NCI-H510A (cell line): ENCODE results near the gene RAB2B.

Experiments used
- DNase-seq: peaks from one replicate; lab custom pipeline; 2025; lab: John Stamatoyannopoulos, UW

RAB2B gene

DNA sequence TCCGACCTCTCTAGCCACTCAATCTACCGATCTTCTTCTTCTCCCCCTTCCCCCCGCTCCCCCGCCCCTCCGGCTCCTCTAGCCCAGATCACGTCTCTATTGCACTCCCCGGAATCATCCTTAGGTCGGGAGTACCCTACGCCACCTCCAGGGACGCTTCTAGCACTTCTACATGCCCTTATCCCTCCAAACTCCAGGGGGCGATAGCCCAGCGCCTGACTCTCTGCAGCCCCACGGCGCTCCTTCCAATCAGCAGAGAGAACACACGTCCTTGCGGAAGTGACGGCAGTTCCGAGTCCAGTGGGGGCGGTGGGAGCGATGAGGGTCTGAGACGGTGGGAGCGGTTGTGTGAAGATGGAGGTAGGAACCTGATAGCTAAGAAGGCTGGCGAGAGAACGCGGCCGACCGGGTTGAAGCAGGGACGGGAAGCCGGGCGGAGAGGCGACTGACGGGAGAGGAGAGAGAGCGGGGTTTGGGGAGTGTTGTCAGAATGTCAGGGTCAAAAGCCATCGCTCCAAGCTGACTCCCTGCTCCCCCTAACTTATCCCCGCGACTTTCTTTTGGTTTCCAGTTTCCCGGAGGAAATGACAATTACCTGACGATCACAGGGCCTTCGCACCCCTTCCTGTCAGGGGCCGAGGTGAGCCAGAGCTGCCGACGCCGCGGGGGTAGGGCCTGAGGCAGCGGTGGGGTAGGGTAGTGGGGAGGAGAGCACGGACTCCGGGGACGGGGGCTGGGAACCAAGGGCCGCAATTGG lies at the start of gene RAB2B, which contains the start of gene TOX4:
Gene RAB2B, minus strand, starts transcription at position 35 of the 757 bp plus-strand sequence. CDS start 87 bp downstream, outside the sequence.
Gene TOX4, plus strand, starts transcription at position 271 of the 757 bp plus-strand sequence. Its CDS starts 84 bp downstream, at position 355.
- peak; percentile 97 for DNase-seq

DNA sequence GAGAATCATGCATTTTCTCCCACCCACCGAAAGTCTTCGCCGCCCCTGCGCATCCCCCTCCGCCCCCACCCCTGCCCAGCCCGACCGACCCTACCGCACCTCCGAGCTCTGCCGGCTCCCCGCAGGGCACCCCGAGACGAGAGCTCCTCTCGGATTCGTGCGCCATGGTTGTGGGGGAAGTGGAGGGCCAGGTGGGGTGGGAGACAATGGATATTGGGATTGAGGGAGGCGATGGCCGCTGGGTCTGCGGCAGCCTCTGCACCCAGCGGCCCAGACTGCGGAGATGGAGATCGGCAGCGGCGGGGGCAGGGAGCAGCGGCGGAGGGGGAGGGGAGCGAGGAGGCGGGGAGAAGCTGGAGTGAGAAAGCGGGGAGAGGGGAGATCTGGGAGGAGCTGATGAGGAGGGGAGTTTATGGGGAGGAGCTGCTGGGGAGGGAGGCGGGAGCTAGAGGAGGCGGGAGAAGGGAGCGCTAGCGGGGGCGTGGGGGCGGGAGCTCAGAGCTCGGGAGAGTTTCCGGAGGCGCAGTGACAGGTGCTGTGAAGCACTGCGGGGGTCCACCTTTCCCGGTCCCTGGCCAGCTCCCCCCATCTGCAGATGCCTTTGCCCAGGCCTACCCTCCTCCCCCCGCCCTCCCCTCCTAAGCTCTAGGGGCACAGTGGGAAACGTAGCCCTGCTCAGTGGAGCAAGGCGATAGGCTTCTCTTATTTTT lies 49.4 kb upstream of the RAB2B start, which contains the start of gene SALL2:
Gene SALL2, minus strand, starts transcription at position 385 of the 710 bp plus-strand sequence. Its CDS starts 219 bp downstream, at position 166.
- DNase-seq, result peak; percentile 92

DNA sequence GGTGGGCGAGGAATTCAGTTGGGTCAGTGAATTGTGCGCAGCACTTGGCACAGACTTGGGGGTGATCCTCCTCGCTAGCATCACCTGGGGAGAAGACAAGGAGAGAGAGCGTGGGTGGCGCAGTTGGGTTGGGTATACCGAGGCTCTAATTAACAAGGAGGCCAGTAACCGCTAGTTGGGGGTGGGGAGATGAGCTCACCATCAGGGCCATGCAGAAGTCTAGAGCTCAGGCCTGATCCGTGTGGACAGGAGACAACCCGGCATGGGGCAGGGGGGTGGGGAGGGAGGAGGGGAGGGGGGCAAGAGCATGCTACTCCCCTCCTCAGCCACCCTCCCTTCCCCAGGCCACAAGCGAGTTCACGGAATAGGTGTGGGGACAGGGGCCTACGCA lies 48.8 kb upstream of the RAB2B start:
- no peak for DNase-seq

- DNase-seq, result no peak
Measured at GRCh38 chr14:21524575-21525490, 48.1 kb upstream of the RAB2B start.

GRCh38 chr14:21523203-21523602 lies 46.4 kb upstream of the RAB2B start:
- DNase-seq, result no peak

- no peak for DNase-seq
Measured at GRCh38 chr14:21521501-21521900, 44.7 kb upstream of the RAB2B start.

GRCh38 chr14:21520767-21521166 lies 44.0 kb upstream of the RAB2B start:
- no peak for DNase-seq

DNA sequence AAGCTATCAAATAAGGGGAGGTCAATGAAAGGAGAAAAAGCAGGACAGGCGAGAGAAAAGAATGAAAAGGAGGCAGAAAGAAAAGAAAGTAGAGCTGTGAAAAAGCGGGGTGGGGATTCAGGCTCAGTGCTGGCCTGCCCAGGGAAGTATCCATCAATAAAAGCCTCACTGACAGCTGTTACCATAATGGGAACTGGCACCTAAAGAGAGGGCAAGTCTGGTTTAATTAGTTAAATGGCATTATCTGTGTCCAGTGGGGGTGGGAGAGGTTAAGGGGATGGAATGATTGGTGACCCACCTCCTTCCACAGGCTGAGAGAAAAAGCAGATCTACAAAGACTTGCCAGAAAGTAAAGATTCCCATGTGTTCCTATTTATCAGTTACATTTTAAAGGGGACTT lies 42.0 kb upstream of the RAB2B start:
- DNase-seq, result no peak

GRCh38 chr14:21514341-21514740 lies 37.6 kb upstream of the RAB2B start:
- DNase-seq, result no peak

DNA sequence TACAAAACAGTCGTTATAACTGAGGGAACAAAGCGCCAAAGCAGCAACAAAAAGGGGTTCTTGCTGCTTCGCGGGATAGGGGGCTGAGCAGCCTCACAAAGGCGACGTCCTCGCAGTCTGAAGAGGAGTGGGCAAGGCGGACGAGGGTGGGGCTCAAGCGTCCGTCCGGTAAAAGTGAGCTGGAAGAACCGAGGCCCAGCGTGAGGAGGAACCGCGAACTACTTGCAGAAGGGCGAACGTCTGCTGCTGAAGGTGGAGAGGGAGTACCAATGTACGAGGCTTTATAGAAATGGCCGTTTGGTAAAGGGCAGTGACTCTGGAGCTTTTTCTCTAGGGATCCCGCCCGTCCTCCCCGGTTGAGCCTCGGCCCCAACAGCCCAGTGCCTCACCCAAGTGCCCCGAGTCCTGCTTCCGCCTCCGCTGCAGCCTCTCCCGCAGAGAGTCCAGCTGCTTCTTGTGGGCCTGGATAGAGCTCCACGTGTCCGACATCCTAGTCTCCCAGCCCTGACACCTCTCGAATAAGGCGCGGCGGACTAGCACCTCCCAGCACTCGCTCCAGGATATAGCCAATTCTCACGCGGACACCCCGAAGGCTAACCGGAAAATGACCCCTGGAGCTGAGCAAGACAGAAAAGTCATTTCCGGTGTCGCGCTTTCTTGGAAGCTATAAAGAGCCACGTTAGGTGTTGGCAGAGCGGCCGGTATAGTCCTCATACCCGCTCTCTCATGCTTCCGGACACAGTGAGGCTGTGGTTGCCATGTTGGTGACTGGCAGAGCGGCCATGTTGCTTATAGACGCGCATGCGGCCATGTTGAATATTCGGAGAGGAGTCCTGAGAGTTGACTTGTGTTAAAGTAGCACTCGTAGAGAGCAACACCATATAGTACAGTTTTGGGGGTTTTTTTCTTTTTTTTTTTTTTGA lies 34.2 kb upstream of the RAB2B start, which contains the start of gene METTL3:
Gene METTL3, minus strand, starts transcription at position 606 of the 923 bp plus-strand sequence. Its CDS starts 117 bp downstream, at position 489.
- peak; percentile 96 for DNase-seq

- DNase-seq, result no peak
Measured at GRCh38 chr14:21509432-21510143, 32.8 kb upstream of the RAB2B start.

- no peak for DNase-seq
Measured at GRCh38 chr14:21506557-21506956, 29.8 kb upstream of the RAB2B start.

DNA sequence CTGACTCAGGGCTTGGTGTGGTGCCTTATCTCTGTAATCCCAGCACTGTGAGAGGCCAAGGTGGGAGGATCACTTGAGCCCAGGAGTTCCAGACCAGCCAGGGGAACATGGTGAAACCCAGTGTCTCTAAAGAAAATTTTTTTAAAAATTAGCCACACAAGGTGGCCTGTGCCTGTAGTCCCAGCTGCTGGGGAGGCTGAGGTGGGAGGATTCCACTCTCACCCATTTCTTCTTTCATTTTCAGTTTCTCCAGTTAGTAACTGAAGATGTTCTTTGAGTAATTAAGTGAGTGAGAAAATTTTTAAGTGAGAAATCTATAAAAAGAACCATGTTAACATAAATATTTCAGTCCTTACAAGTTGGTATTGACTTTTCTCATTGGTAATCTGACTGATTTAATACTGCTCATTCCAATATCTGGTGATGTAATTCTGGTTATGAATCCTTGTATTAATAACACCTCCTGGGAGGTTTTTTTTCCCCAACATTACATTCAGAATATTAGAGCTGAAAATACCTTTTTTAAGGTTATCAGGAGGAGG lies 28.3 kb upstream of the RAB2B start:
- no peak for DNase-seq

DNA sequence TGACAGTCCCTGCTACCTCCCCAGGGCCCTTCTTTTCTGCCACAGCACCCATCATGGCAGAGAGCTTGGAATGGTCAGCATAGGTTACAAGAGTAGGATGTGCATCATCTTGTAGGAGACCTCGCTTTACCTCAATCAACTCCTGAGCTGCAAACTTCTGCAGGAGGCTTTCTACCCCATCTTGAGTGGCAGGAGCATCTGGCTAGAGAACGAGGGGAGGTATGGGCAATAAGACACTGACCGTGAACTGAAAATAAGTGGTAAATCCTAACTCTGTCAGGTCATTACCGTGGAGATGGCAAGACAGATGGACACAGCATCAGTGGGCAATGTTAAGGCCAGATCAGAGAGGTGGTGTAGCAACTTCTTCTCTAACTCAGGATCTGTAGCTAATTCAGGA lies 26.6 kb upstream of the RAB2B start:
- no peak for DNase-seq

- no peak for DNase-seq
Measured at GRCh38 chr14:21501568-21501967, 24.8 kb upstream of the RAB2B start.

GRCh38 chr14:21498540-21499526 lies 22.1 kb upstream of the RAB2B start:
- peak; percentile 11 for DNase-seq

- no peak for DNase-seq
Measured at GRCh38 chr14:21496453-21496852, 19.7 kb upstream of the RAB2B start.

DNA sequence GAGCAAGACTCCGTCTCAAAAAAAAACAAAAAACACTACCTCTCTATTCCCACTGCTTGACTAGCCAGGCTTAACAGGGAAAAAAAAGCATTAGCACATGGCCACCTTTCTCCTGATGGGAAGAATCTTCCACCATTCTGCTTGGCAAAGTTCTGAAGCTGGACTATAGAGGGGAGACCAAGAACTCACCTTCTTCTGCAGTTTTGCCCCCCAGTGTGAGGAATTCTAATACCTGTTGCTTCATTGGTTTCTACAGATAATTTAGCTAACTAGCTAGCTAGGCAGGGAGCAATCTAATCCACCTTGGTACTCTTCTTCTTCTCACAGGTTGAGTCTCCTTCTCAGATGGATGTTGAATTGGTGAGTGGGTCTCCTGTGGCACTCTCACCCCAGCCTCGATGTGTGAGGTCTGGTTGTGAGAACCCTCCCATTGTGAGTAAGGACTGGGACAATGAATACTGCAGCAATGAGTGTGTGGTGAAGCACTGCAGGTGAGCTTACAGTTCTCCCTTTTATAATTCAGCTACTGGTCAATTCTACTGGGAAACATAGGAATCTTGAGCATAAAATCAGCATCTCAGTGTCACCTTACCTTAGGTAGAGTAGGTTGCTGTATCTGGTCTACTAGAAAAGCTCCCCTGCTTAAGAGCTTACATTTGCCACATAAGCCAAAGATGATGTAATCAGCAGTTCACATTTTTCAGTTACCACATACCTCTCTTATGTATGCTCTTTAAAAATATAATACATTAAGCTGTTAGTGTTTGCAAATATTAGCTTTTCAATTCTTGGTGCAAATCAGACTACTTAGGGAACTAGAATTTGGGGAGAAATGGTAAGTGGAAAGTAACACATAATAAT lies 18.4 kb upstream of the RAB2B start:
- no peak for DNase-seq
